ENCODE measurements around the gene ACIN1. TPM values are rescaled to one million over a fixed set of nuclear protein-coding genes. Genes with fewer than 3 reads are reported as not detected.
A peak's percentile ranks its signal among the peaks of the same experiment; 100 is the strongest.

The ACIN1 gene
- total RNA-seq, 4 donors from 2014 or later, result 78.7 to 217 (median 103) TPM

DNA sequence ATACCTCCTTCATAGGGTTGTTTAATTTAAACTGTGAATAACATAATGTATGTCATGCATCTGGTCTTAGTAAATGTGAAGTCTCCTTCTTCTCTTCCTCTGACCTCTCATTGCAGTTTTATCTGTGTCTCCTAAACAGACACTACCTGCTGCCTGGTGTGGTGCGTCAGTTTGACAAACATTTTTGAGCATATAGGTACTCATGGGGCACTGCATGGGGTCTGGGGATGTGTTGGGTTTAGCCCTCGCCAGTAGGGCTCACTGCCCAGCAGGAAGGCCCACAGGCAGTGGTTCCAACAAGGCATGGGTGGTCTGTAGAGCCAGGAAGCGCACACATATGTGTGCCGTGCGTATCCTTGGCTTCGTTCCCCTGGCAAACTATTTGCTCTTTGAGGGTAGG, 27.1 kb upstream of the ACIN1 start:
- Histone ChIP-seq H3K4me1 (peaks cover 45% of the 10 kb centered on the region), H3K27me3 (no peaks in the 10 kb centered on the region), H3K9me3 (no peaks in the 10 kb centered on the region), H3K36me3 (peaks cover 4% of the 10 kb centered on the region), H3K4me3 (no peak overlapping the region), H3K27ac (no peak overlapping the region)
- DNase-seq (ENCODE audit: low spot score in 2 of 2), result no peak
- TF ChIP-seq POLR2A (IDR thresholded peaks at IDR 0.05) (no peak), EP300 (IDR thresholded peaks at IDR 0.05) (no peak), POLR2AphosphoS5 (IDR thresholded peaks at IDR 0.05) (no peak)
- TF ChIP-seq, protein P1, sequence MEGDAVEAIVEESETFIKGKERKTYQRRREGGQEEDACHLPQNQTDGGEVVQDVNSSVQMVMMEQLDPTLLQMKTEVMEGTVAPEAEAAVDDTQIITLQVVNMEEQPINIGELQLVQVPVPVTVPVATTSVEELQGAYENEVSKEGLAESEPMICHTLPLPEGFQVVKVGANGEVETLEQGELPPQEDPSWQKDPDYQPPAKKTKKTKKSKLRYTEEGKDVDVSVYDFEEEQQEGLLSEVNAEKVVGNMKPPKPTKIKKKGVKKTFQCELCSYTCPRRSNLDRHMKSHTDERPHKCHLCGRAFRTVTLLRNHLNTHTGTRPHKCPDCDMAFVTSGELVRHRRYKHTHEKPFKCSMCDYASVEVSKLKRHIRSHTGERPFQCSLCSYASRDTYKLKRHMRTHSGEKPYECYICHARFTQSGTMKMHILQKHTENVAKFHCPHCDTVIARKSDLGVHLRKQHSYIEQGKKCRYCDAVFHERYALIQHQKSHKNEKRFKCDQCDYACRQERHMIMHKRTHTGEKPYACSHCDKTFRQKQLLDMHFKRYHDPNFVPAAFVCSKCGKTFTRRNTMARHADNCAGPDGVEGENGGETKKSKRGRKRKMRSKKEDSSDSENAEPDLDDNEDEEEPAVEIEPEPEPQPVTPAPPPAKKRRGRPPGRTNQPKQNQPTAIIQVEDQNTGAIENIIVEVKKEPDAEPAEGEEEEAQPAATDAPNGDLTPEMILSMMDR (IDR thresholded peaks at IDR 0.05), result no peak
- WGBS, result 98% methylated on average over 5 of the region's 6 CpGs

DNA sequence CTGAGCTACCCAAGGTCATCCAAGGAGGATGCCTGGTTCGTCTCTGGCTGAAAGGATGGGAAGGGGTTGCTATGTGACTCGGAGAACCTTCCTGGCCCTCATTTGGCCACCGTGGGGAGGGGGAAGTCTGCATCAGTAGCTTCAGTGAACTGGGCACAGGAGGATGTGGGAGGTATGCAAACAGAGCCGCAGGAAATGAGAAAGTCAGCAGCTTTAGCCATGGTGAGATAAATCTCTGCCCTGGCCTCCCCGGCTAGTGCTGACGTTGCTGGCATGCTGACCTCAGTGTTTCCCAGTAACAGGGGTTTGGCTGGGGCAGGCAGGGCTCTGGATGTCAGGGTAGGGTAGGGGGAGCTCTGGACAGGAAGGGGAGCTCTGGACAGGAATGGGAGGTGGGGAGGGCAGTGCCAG, 26.4 kb upstream of the ACIN1 start:
- Histone ChIP-seq H3K27me3 (no peaks in the 10 kb centered on the region), H3K27ac (no peak overlapping the region), H3K9me3 (no peaks in the 10 kb centered on the region), H3K36me3 (no peaks in the 10 kb centered on the region), H3K4me1 (peaks cover 41% of the 10 kb centered on the region), H3K4me3 (no peak overlapping the region)
- 40% methylated on average over 6 of the region's 6 CpGs for WGBS
- peak in 1 of 2 donors; percentile 75 for DNase-seq (ENCODE audit: low spot score in 2 of 2)
- TF ChIP-seq EP300 (IDR thresholded peaks at IDR 0.05), result no peak
- TF ChIP-seq, protein P1 (IDR thresholded peaks at IDR 0.05), result no peak
- no peak for TF ChIP-seq POLR2A (IDR thresholded peaks at IDR 0.05)
- TF ChIP-seq POLR2AphosphoS5 (IDR thresholded peaks at IDR 0.05), result no peak

DNA sequence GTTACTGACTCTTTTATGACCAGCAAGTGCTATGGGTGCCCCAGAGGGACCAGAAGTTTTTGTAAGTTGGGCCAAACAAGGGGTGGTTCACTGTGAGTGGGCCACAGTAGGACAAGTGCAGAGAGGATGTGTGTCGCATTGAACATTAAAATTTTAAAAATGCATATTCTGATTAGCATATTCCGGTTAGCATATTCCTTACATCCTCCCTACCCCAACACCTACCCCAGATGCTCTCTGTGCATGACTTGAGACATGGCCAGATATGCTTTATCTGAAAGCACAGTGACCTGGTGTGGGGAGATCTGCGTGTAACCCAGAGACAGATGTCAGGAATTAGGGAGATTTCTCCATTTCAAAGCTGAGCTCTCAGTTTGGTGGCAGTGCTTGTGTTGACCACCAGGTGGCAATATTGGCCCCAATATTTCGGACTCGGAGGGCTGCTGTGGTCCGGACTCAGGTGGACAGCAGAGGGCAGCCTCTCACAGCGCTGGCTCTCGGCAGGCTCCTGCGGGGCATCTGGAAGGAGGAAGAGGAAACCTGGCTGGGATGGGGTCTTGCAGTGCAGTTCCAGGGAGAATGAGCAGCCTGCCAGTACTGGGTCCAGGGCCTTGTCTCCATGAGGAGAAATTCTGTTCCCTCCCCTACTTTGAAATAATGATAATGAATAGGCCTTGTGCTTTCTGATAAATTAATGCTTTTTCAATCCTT, 25.8 kb upstream of the ACIN1 start:
- Histone ChIP-seq H3K36me3 (no peaks in the 10 kb centered on the region), H3K4me3 (no peak overlapping the region), H3K9me3 (no peaks in the 10 kb centered on the region), H3K27ac (no peak overlapping the region), H3K4me1 (peaks cover 34% of the 10 kb centered on the region), H3K27me3 (no peaks in the 10 kb centered on the region)
- peak; percentile 94 to 96 for DNase-seq (ENCODE audit: low spot score in 2 of 2)
- TF ChIP-seq POLR2A (IDR thresholded peaks at IDR 0.05) (no peak), POLR2AphosphoS5 (IDR thresholded peaks at IDR 0.05) (peak in 2 of 3 donors; percentile 49 to 66), EP300 (IDR thresholded peaks at IDR 0.05) (no peak)
- TF ChIP-seq, protein P1 (IDR thresholded peaks at IDR 0.05), result peak; percentile 99 to 100
- 27% methylated on average over 6 of the region's 9 CpGs for WGBS

DNA sequence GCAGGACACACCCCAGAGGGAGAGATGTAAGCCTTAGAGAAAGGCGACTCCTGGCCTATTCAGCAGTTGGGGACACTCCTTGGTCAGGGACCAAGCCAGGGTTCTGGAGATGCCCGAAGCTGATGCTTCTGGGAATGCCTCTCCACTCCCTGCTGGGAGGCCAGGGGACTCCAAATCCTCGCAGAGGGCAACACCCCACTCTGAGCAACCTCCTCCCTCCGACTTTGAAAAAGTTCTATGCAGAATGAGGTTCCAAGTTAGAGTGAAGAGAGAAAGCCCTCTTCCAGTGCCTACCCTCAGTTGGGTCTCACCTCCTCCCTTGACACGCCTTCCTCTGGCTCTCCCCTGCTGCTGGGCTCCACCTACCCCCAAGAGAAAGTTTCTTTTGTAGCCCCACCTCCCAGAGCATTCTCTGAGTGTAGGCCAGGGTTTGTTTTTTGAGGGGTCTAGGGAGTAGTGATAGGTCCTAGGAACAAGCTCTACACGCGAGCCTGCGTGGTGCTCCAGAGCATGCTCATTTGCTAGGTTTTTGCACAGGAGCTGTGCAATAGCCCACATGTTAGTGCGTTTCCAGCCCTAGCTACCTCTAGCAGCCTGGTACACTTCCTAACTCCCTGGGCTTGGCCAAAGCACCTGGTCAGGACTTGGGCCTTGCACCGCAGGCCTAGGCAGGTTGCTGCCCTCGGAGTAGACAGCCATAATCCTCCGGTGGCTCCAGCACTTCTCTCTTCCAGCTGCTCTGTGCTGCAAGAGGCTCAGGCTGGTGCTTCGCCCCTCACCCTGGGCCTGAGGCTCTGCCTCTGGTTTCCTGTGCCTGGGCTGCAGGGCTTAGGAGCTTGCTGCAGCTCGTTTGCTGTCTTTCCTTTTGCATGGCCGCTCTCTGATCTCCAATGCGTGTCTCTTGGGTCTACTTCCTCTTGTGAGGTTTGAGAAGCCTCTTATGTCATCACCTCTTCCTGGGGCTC, 24.7 kb upstream of the ACIN1 start:
- Histone ChIP-seq H3K27me3 (no peaks in the 10 kb centered on the region), H3K27ac (no peak overlapping the region), H3K9me3 (no peaks in the 10 kb centered on the region), H3K4me1 (peaks cover 27% of the 10 kb centered on the region), H3K4me3 (no peak overlapping the region), H3K36me3 (no peaks in the 10 kb centered on the region)
- 73% methylated on average over 12 of the region's 16 CpGs for WGBS
- TF ChIP-seq EP300 (IDR thresholded peaks at IDR 0.05) (no peak), POLR2AphosphoS5 (IDR thresholded peaks at IDR 0.05) (no peak), POLR2A (IDR thresholded peaks at IDR 0.05) (no peak)
- TF ChIP-seq, protein P1 (IDR thresholded peaks at IDR 0.05), result no peak
- DNase-seq (ENCODE audit: low spot score in 2 of 2), result no peak
